Endothelial cell of umbilical vein (primary cell): Measurements from ENCODE around the gene CYP46A1.

Source experiments
- CTCF ChIP-seq, 2 donors: IDR thresholded peaks; 1 replicate in 1 of 2; 2 replicates in 1 of 2; pipeline ENCODE4 v1.5.1; 2011; ENCODE audit warnings: low read length in 2 of 2, mild to moderate bottlenecking in 2 of 2, moderate library complexity in 2 of 2, control low read depth in 1 of 2, inconsistent platforms in 1 of 2, low read depth in 1 of 2; ENCODE audit not compliant: insufficient read depth in 1 of 2; ENCODE audit errors: extremely low read depth in 1 of 2
- EZH2 ChIP-seq: IDR thresholded peaks from 2 replicates; pipeline ENCODE4 v1.6.1; 2012; ENCODE audit warnings: borderline replicate concordance, low read depth, mild to moderate bottlenecking, moderate library complexity, low read length, inconsistent platforms; ENCODE audit not compliant: severe bottlenecking
- FOS ChIP-seq: IDR thresholded peaks from 2 replicates; pipeline ENCODE4 v1.6.1; 2011; ENCODE audit warnings: mild to moderate bottlenecking, low read length, moderate library complexity, borderline replicate concordance; ENCODE audit not compliant: insufficient read depth
- MAX ChIP-seq: IDR thresholded peaks from 2 replicates; pipeline ENCODE4 v1.6.1; 2011; ENCODE audit not compliant: insufficient read depth, insufficient read length
- MYC ChIP-seq: IDR thresholded peaks from one replicate; pipeline ENCODE4 v1.6.1; 2011; ENCODE audit warnings: mild to moderate bottlenecking, low read depth, low read length
- POLR2A ChIP-seq: IDR thresholded peaks from 2 replicates; pipeline ENCODE4 v1.6.1; 2012; ENCODE audit warnings: low read depth, mild to moderate bottlenecking, control low read depth, low read length
- POLR2AphosphoS5 ChIP-seq: IDR thresholded peaks from 2 replicates; pipeline ENCODE4 v1.6.1; 2012; ENCODE audit warnings: low read depth, mild to moderate bottlenecking, control low read depth, low read length, moderate library complexity; ENCODE audit not compliant: insufficient read depth

GRCh38 chr14:99671235-99672224 lies 12.6 kb upstream of the CYP46A1 start:
- TF ChIP-seq EZH2 (no peak), POLR2A (no peak), CTCF (IDR thresholded peaks at IDR 0.05; ENCODE audit: extremely low read depth in 1 of 2, insufficient read depth in 1 of 2, low read depth in 1 of 2, low read length in 2 of 2) (no peak), MAX (no peak), MYC (no peak), FOS (no peak), POLR2AphosphoS5 (no peak)
